ENCODE results near the gene LRFN2. TPM values are rescaled to one million over a fixed set of nuclear protein-coding genes. Genes with fewer than 3 reads are reported as not detected.

LRFN2 gene
- total RNA-seq, 4 donors from 2014 or later: 0.14 to 0.34 TPM; not detected in 2

- no peak for TF ChIP-seq POLR2A (IDR thresholded peaks at IDR 0.05)
- TF ChIP-seq CTCF (IDR thresholded peaks at IDR 0.05): no peak
- Histone ChIP-seq H3K4me3 (no peak overlapping the region), H3K9me3 (no peaks in the 10 kb centered on the region), H3K27ac (no peak overlapping the region), H3K36me3 (no peaks in the 10 kb centered on the region), H3K27me3 (no peaks in the 10 kb centered on the region), H3K4me1 (no peaks in the 10 kb centered on the region)
- intact Hi-C loops (cut with DNase I; ENCODE audit: low total_unique reads): no loop called here
- DNase-seq: no peak
These were observed 13.9 kb downstream of the LRFN2 start for GRCh38 chr6:40573221-40573620.

GRCh38 chr6:40569162-40569910 is 17.8 kb downstream of the LRFN2 start:
- Histone ChIP-seq H3K4me1 (no peaks in the 10 kb centered on the region), H3K9me3 (no peaks in the 10 kb centered on the region), H3K36me3 (no peaks in the 10 kb centered on the region), H3K4me3 (no peak overlapping the region), H3K27ac (no peak overlapping the region), H3K27me3 (no peaks in the 10 kb centered on the region)
- TF ChIP-seq POLR2A (IDR thresholded peaks at IDR 0.05) (no peak), CTCF (IDR thresholded peaks at IDR 0.05) (no peak)
- DNase-seq: no peak
- intact Hi-C loops (cut with DNase I; ENCODE audit: low total_unique reads): no loop called here

- no peak overlapping the region for H3K27ac ChIP-seq
- TF ChIP-seq POLR2A (IDR thresholded peaks at IDR 0.05): no peak
- no peaks in the 10 kb centered on the region for H3K4me1 ChIP-seq
- no peaks in the 10 kb centered on the region for H3K27me3 ChIP-seq
- no peak for DNase-seq
- H3K9me3 ChIP-seq: no peaks in the 10 kb centered on the region
- no peak overlapping the region for H3K4me3 ChIP-seq
- intact Hi-C loops (cut with DNase I; ENCODE audit: low total_unique reads): no loop called here
- no peaks in the 10 kb centered on the region for H3K36me3 ChIP-seq
These were observed 19.0 kb downstream of the LRFN2 start for GRCh38 chr6:40568062-40568708.

GRCh38 chr6:40563111-40563510 is 24.1 kb downstream of the LRFN2 start:
- no peaks in the 10 kb centered on the region for H3K36me3 ChIP-seq
- TF ChIP-seq CTCF (IDR thresholded peaks at IDR 0.05) (no peak), POLR2A (IDR thresholded peaks at IDR 0.05) (no peak)
- no peaks in the 10 kb centered on the region for H3K9me3 ChIP-seq
- H3K27ac ChIP-seq: no peak overlapping the region
- no peaks in the 10 kb centered on the region for H3K27me3 ChIP-seq
- no peak overlapping the region for H3K4me3 ChIP-seq
- H3K4me1 ChIP-seq: no peaks in the 10 kb centered on the region
- intact Hi-C loops (cut with DNase I; ENCODE audit: low total_unique reads): no loop called here
- no peak for DNase-seq

- H3K9me3 ChIP-seq: no peaks in the 10 kb centered on the region
- no peaks in the 10 kb centered on the region for H3K27me3 ChIP-seq
- H3K36me3 ChIP-seq: no peaks in the 10 kb centered on the region
- TF ChIP-seq CTCF (IDR thresholded peaks at IDR 0.05) (no peak), POLR2A (IDR thresholded peaks at IDR 0.05) (no peak)
- intact Hi-C loops (cut with DNase I; ENCODE audit: low total_unique reads): no loop called here
- H3K4me3 ChIP-seq: no peak overlapping the region
- no peaks in the 10 kb centered on the region for H3K4me1 ChIP-seq
- DNase-seq: no peak
- no peak overlapping the region for H3K27ac ChIP-seq
These were observed 28.1 kb downstream of the LRFN2 start for GRCh38 chr6:40559056-40559455.
